ENCODE results near the gene PEX11A.

- TF ChIP-seq CTCF (IDR thresholded peaks at IDR 0.05) (no peak), POLR2A (IDR thresholded peaks at IDR 0.05) (no peak)
Observed at GRCh38 chr15:89680282-89680873, 10.2 kb downstream of the PEX11A start.
